ENCODE results near the gene DOCK4.

DOCK4 gene

GRCh38 chr7:112160130-112160770 lies 45.9 kb downstream of the DOCK4 start:
- no peak overlapping the region for H3K27ac ChIP-seq (replicated peaks)
- DNase-seq (ENCODE audit: low read depth in 1 of 2, low spot score in 1 of 2): no peak
- H3K27me3 ChIP-seq (ENCODE audit: insufficient read depth, poor library complexity, severe bottlenecking): no peaks in the 10 kb centered on the region
- no peak overlapping the region for H3K4me3 ChIP-seq (replicated peaks; ENCODE audit: insufficient read depth, low read length)
- TF ChIP-seq REST (IDR thresholded peaks at IDR 0.05; ENCODE audit: insufficient replicate concordance, low read depth): no peak
- TF ChIP-seq POLR2AphosphoS5 (IDR thresholded peaks at IDR 0.05; ENCODE audit: low read depth): no peak
- TF ChIP-seq SPI1 (IDR thresholded peaks at IDR 0.05; ENCODE audit: borderline replicate concordance, low read depth): no peak
- no peak for TF ChIP-seq GABPA (IDR thresholded peaks at IDR 0.05; ENCODE audit: low read depth)
- TF ChIP-seq CTCF (IDR thresholded peaks at IDR 0.05; ENCODE audit: insufficient read depth, low read length): no peak

GRCh38 chr7:112159351-112159750 lies 46.8 kb downstream of the DOCK4 start:
- no peak for TF ChIP-seq CTCF (IDR thresholded peaks at IDR 0.05; ENCODE audit: insufficient read depth, low read length)
- peak; percentile 79; the same call in 1 of the 2 replicates for TF ChIP-seq SPI1 (IDR thresholded peaks at IDR 0.05; ENCODE audit: borderline replicate concordance, low read depth)
- Histone ChIP-seq H3K4me3 (replicated peaks; ENCODE audit: insufficient read depth, low read length) (no peak overlapping the region), H3K27me3 (ENCODE audit: insufficient read depth, poor library complexity, severe bottlenecking) (no peaks in the 10 kb centered on the region), H3K27ac (replicated peaks) (peak overlapping the region; percentile 22)
- DNase-seq (ENCODE audit: low read depth in 1 of 2, low spot score in 1 of 2): peak; percentile 4 to 59

- Histone ChIP-seq H3K27ac (replicated peaks) (no peak overlapping the region; the same call in 1 of the 2 replicates), H3K27me3 (ENCODE audit: insufficient read depth, poor library complexity, severe bottlenecking) (no peaks in the 10 kb centered on the region), H3K4me3 (replicated peaks; ENCODE audit: insufficient read depth, low read length) (no peak overlapping the region)
- TF ChIP-seq CTCF (IDR thresholded peaks at IDR 0.05; ENCODE audit: insufficient read depth, low read length): no peak
- TF ChIP-seq REST (IDR thresholded peaks at IDR 0.05; ENCODE audit: insufficient replicate concordance, low read depth): no peak
- no peak for TF ChIP-seq POLR2AphosphoS5 (IDR thresholded peaks at IDR 0.05; ENCODE audit: low read depth)
- TF ChIP-seq SPI1 (IDR thresholded peaks at IDR 0.05; ENCODE audit: borderline replicate concordance, low read depth): no peak
- TF ChIP-seq GABPA (IDR thresholded peaks at IDR 0.05; ENCODE audit: low read depth): no peak
- peak in 1 of 2 experiments; percentile 62 for DNase-seq (ENCODE audit: low read depth in 1 of 2, low spot score in 1 of 2)
Measured at GRCh38 chr7:112157072-112157471, 49.1 kb downstream of the DOCK4 start.

GRCh38 chr7:112156412-112156811 lies 49.8 kb downstream of the DOCK4 start:
- no peak overlapping the region for H3K4me3 ChIP-seq (replicated peaks; ENCODE audit: insufficient read depth, low read length)
- DNase-seq (ENCODE audit: low read depth in 1 of 2, low spot score in 1 of 2): no peak
- TF ChIP-seq GABPA (IDR thresholded peaks at IDR 0.05; ENCODE audit: low read depth) (no peak), SPI1 (IDR thresholded peaks at IDR 0.05; ENCODE audit: borderline replicate concordance, low read depth) (no peak), POLR2AphosphoS5 (IDR thresholded peaks at IDR 0.05; ENCODE audit: low read depth) (no peak), REST (IDR thresholded peaks at IDR 0.05; ENCODE audit: insufficient replicate concordance, low read depth) (no peak), CTCF (IDR thresholded peaks at IDR 0.05; ENCODE audit: insufficient read depth, low read length) (no peak)
- H3K27ac ChIP-seq (replicated peaks): no peak overlapping the region
- no peaks in the 10 kb centered on the region for H3K27me3 ChIP-seq (ENCODE audit: insufficient read depth, poor library complexity, severe bottlenecking)
